ENCODE data around the gene ARFRP1.
"Not testable (repeated sequence)": the region's sequence is repeated elsewhere in the genome, so short reads cannot be mapped to it uniquely, and the experiment has no call there.

Gene ARFRP1

DNA sequence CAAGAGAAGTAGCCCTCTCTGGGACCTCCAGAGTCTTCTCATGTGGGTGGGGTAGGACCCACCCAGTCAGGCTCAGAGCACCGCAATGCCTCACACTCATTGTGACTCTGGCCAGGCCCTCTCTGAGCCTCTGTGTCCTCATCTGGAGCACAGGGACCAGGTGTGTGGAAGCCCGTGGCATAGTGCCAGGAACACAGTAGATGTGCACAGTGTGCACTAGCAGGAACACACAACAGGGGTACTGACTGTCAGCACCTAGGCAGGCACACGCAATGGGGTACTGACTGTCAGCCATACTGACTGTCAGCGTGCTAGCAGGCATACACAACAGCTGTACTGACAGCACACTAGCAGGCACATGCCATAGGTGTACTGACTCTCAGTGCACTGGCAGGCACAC is 52.5 kb downstream of the ARFRP1 start:
- DNase-seq (ENCODE audit: low spot score) = no peak

GRCh38 chr20:63653974-63654668 is 53.7 kb downstream of the ARFRP1 start:
- DNase-seq (ENCODE audit: low spot score) = no peak

- peak; percentile 87 for DNase-seq (ENCODE audit: low spot score)
Measured at GRCh38 chr20:63653041-63653973, 54.5 kb downstream of the ARFRP1 start, which contains the start of gene STMN3. TSS of gene STMN3 (minus strand) at chr20:63653424. CDS start at chr20:63653345, 79 bp downstream.

DNA sequence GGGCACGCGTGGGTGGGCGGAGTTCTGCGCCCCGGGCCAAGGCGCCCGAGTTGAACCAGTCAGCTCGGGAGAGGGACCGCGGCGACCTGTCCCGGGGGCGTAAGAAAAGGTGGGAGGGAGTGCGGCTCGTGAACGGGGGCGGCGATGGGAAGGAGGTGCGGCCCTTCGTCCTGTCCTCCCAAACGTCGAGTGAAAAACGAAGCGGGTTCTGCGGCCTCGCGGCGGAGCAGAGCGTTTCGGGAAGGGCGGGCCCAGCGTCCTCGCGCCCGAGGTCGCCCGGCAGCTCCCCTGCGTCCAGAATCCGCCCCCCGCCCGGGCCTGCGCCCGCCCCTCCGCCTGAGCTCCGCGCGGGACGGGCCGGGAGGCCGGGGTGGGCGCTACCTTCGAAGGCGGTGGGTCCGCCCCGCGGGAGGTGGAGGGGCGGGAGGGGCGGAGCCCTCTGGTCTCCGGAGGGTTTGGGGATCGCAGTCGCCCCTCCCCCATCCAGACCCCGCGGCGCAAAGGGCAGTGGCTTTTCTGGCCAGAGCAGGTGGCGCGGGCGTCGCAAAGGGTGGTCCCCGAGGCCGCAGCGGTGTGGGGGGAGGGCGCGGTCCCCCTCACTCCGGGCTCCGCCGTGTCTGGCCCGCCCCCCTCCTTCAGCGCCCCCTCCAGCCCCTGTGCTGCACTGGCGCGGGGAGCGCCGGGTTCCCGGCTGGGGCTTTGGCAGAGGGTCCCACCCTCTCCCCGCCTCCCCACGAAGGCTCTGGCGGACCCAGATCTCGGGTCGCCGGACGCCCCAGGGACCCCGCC is 55.4 kb downstream of the ARFRP1 start:
- peak; percentile 21 for DNase-seq (ENCODE audit: low spot score)

DNA sequence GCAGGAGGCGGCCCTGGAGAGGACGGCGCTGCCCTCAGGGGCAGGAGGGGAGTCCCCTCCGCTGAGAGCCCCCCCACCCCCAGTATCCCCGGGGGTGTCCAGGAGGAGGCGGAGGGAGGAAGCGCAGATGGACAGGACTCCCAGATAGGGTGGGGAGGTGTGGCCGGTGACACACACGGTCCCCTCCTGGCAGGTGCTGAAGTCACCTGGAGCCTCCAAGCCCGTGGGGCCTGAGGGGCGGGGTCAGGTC is 55.9 kb downstream of the ARFRP1 start:
- no peak for DNase-seq (ENCODE audit: low spot score)

- DNase-seq (ENCODE audit: low spot score) = not testable (repeated sequence)
Measured at GRCh38 chr20:63650486-63650885, 57.3 kb downstream of the ARFRP1 start.

GRCh38 chr20:63648895-63649589 is 58.7 kb downstream of the ARFRP1 start:
- DNase-seq (ENCODE audit: low spot score) = no peak
